ENCODE data around the gene TMEM150C. TPM values are rescaled to one million over a fixed set of nuclear protein-coding genes. Genes with fewer than 3 reads are reported as not detected.

Gene TMEM150C
- total and polyA plus RNA-seq, 2 of the 8 experiments (the other 6 are each of a cell fraction or from before 2014, with no cell fraction given) = 1.5 to 1.7 TPM

- Histone ChIP-seq H2BK120ac (replicated peaks; ENCODE audit: low read depth, low read length) (no peak overlapping the region), H3K4me2 (ENCODE audit: insufficient read depth in 1 of 2, low read depth in 2 of 2, low read length in 2 of 2) (no peak overlapping the region), H4K91ac (replicated peaks; ENCODE audit: insufficient read length, low read length) (no peak overlapping the region), H3K79me2 (ENCODE audit: control insufficient read depth in 1 of 2, insufficient read depth in 2 of 2, low read length in 2 of 2) (no peaks in the 10 kb centered on the region), H3K27me3 (replicated peaks in 1 of 4; ENCODE audit: control insufficient read depth in 3 of 4, extremely low read depth in 1 of 4, insufficient read depth in 3 of 4, low read length in 3 of 4) (no peaks in the 10 kb centered on the region), H3K9me3 (ENCODE audit: insufficient read depth in 2 of 2, low read depth in 1 of 2, low read length in 1 of 2) (no peaks in the 10 kb centered on the region), H2AFZ (ENCODE audit: low read length) (no peak overlapping the region), H2BK15ac (ENCODE audit: low read length) (no peak overlapping the region), H3K56ac (replicated peaks; ENCODE audit: insufficient read length, low read depth, low read length) (no peak overlapping the region), H3K4me3 (ENCODE audit: extremely low read depth in 1 of 4, insufficient read depth in 2 of 4, low read depth in 3 of 4, low read length in 4 of 4) (no peak overlapping the region), H4K8ac (ENCODE audit: extremely low read depth, insufficient read depth, low read length) (no peak overlapping the region), H3K18ac (ENCODE audit: extremely low read depth, low read length) (no peak overlapping the region), H3K23ac (ENCODE audit: insufficient read length) (no peak overlapping the region), H3K4ac (replicated peaks; ENCODE audit: insufficient read length, low read depth, low read length) (no peak overlapping the region), H2BK20ac (ENCODE audit: low read length) (no peak overlapping the region), H3K23me2 (ENCODE audit: low read depth, low read length) (no peaks in the 10 kb centered on the region), H4K5ac (ENCODE audit: insufficient read length, low read depth, low read length) (no peak overlapping the region), H2BK5ac (ENCODE audit: low read depth, low read length) (no peak overlapping the region), H3K27ac (ENCODE audit: low read depth, low read length) (no peak overlapping the region), H3K36me3 (ENCODE audit: control insufficient read depth in 2 of 4, insufficient read depth in 4 of 4, low read length in 3 of 4) (no peaks in the 10 kb centered on the region), H3K9ac (replicated peaks in 1 of 4; ENCODE audit: extremely low read depth in 1 of 4, low read depth in 3 of 4, low read length in 3 of 4) (no peak overlapping the region), H3K4me1 (replicated peaks in 1 of 4; ENCODE audit: control insufficient read depth in 3 of 4, insufficient read depth in 4 of 4, low read length in 3 of 4) (peaks cover 0 to 11% (median 7%) of the 10 kb centered on the region in 4 experiments; a peak in 5 of 7 replicates), H3K14ac (ENCODE audit: insufficient read length) (no peak overlapping the region), H3K79me1 (ENCODE audit: low read depth, low read length) (no peaks in the 10 kb centered on the region), H2AK5ac (ENCODE audit: low read depth, low read length) (no peak overlapping the region), H4K20me1 (replicated peaks in 1 of 2; ENCODE audit: control insufficient read depth in 1 of 2, insufficient read depth in 2 of 2, low read length in 2 of 2) (no peaks in the 10 kb centered on the region), H2BK12ac (ENCODE audit: low read depth, low read length) (no peak overlapping the region)
- FAIRE-seq (no peak), DNase-seq (ENCODE audit: low read depth in 1 of 2, low spot score in 2 of 2) (no peak)
- POLR2A ChIA-PET (ENCODE audit: partially characterized antibody) = interaction anchor here (0.7 kb wide), 2 partner anchors 9 to 125 kb away, joined by 3 read pairs; no protein-coding TSS in a partner anchor
- WGBS, 2 experiments (ENCODE audit: extremely low coverage in 1 of 2, insufficient coverage in 1 of 2, insufficient read length in 1 of 2, insufficient replicate concordance in 2 of 2, low coverage in 1 of 2, low lambda C conversion rate in 2 of 2, missing lambda C conversion rate in 1 of 2) = 81% methylated on average over 5 of the region's 5 CpGs; no CpG with 5 or more reads in 1 of the 2 experiments
- CTCF ChIA-PET (ENCODE audit: partially characterized antibody) = interaction anchor here (0.8 to 2.2 kb wide), 3 partner anchors 15 to 66 kb away, joined by 3 to 7 read pairs (median 4); no protein-coding TSS in a partner anchor
- TF ChIP-seq KDM1A (IDR thresholded peaks at IDR 0.05; ENCODE audit: borderline replicate concordance, low read length) (no peak), HDAC6 (IDR thresholded peaks at IDR 0.05; ENCODE audit: low read depth, low read length) (no peak), SP4 (IDR thresholded peaks at IDR 0.05; ENCODE audit: low read length) (no peak), FOSL1 (IDR thresholded peaks at IDR 0.05; ENCODE audit: insufficient read depth, low read depth, low read length) (no peak), SAP30 (IDR thresholded peaks at IDR 0.05; ENCODE audit: insufficient read depth, insufficient replicate concordance, low read length) (no peak), TAF7 (optimal IDR thresholded peaks at IDR 0.05; ENCODE audit: borderline replicate concordance, low read depth, low read length) (no peak), NANOG (IDR thresholded peaks at IDR 0.05; ENCODE audit: insufficient read depth, low read depth, low read length, poor library complexity, severe bottlenecking) (no peak), EGR1 (IDR thresholded peaks at IDR 0.05; ENCODE audit: borderline replicate concordance, low read depth, low read length) (no peak), TEAD4 (IDR thresholded peaks at IDR 0.05; ENCODE audit: low read depth, low read length) (no peak), GTF2F1 (IDR thresholded peaks at IDR 0.05; ENCODE audit: borderline replicate concordance, low read depth, low read length) (no peak), CBX8 (IDR thresholded peaks at IDR 0.05; ENCODE audit: borderline replicate concordance, low read depth, low read length) (no peak), NRF1 (IDR thresholded peaks at IDR 0.05; ENCODE audit: low read depth, low read length) (no peak), RAD21 (IDR thresholded peaks at IDR 0.05 in 1 of 2, conservative IDR thresholded peaks at IDR 0.05 in 1 of 2; ENCODE audit: low read depth in 2 of 2, low read length in 2 of 2) (no peak), SRF (IDR thresholded peaks at IDR 0.05; ENCODE audit: low read depth, low read length) (no peak)
Observed at GRCh38 chr4:82593411-82593810, 31.6 kb upstream of the TMEM150C start.

Measured in H1 (cell line).